ENCODE results near the gene MMEL1. TPM values are rescaled to one million over a fixed set of nuclear protein-coding genes. Genes with fewer than 3 reads are reported as not detected.

Gene MMEL1
- total and polyA plus RNA-seq, 8 donors: 0.39 to 8.7 (median 2.5) TPM

- TF ChIP-seq CTCF (IDR thresholded peaks at IDR 0.05): no peak
- peaks cover 0 to 9% (median 3%) of the 10 kb centered on the region in 3 donors for H3K4me1 ChIP-seq
- H3K9me3 ChIP-seq: no peaks in the 10 kb centered on the region
- ATAC-seq: no peak
- no peak for DNase-seq
- no peak for FAIRE-seq
- H3K4me3 ChIP-seq: no peak overlapping the region
- H3K36me3 ChIP-seq: no peaks in the 10 kb centered on the region
- 20 to 28% methylated on average over 28 to 39 of the region's 39 CpGs for WGBS, 2 donors
- intact Hi-C loops (cut with DNase I): no loop called here
- H3K27me3 ChIP-seq: no peaks in the 10 kb centered on the region
- H3K27ac ChIP-seq: no peak overlapping the region
These were observed 91.9 kb downstream of the MMEL1 start for GRCh38 chr1:2540816-2541492.

Other genes with a start within 250 kb of the MMEL1 start
- 1 to 10 TPM; 4.7 to 8.9 (median 5.2) TPM for gene MORN1, start 241.5 kb downstream of the MMEL1 start, total RNA-seq
- 1 to 10 TPM; 5.2 to 9.3 TPM for gene MORN1, start 241.5 kb downstream of the MMEL1 start, polyA plus RNA-seq
- 10 to 100 TPM; 58.2 to 84.2 (median 70.9) TPM for gene RER1, start 241.2 kb downstream of the MMEL1 start, total RNA-seq
- gene RER1, start 241.2 kb downstream of the MMEL1 start, polyA plus RNA-seq: 10 to 100 TPM; 54.8 to 67.6 TPM
- gene PEX10, start 220.5 kb downstream of the MMEL1 start, total RNA-seq: 10 to 100 TPM; 10.1 to 14.8 (median 10.7) TPM
- 10 to 100 TPM; 16.3 to 16.8 TPM for gene PEX10, start 220.5 kb downstream of the MMEL1 start, polyA plus RNA-seq
- 1 to 10 TPM in 5 of 6 donors, under 1 TPM in 1; 0.79 to 4.0 (median 3.0) TPM for gene PLCH2, start 156.7 kb downstream of the MMEL1 start, total RNA-seq
- 100 to 1,000 TPM in 1 of 2 donors, 10 to 100 TPM in 1; 86.4 to 163 TPM for gene PLCH2, start 156.7 kb downstream of the MMEL1 start, polyA plus RNA-seq
- 10 to 100 TPM in 2 of 6 donors, 1 to 10 TPM in 4; 9.7 to 17.1 (median 10.0) TPM for gene PANK4, start 106.4 kb downstream of the MMEL1 start, total RNA-seq
- gene PANK4, start 106.4 kb downstream of the MMEL1 start, polyA plus RNA-seq: 10 to 100 TPM; 20.7 to 26.4 TPM
- gene HES5, start 102.8 kb downstream of the MMEL1 start, total RNA-seq: under 1 TPM in 3 of 6 donors, not detected in 3; 0.12 to 0.25 (median 0.19) TPM
- under 1 TPM in 1 of 2 donors, not detected in 1; 0.07 TPM for gene HES5, start 102.8 kb downstream of the MMEL1 start, polyA plus RNA-seq
- 10 to 100 TPM; 10.3 to 37.2 (median 19.0) TPM for gene TNFRSF14, start 76.6 kb downstream of the MMEL1 start, total RNA-seq
- gene TNFRSF14, start 76.6 kb downstream of the MMEL1 start, polyA plus RNA-seq: 100 to 1,000 TPM; 120 to 124 TPM
- gene PRXL2B, start 46.2 kb downstream of the MMEL1 start, total RNA-seq: 10 to 100 TPM in 4 of 6 donors, 1 to 10 TPM in 2; 3.3 to 16.4 (median 10.8) TPM
- gene PRXL2B, start 46.2 kb downstream of the MMEL1 start, polyA plus RNA-seq: 10 to 100 TPM; 12.1 to 13.4 TPM
- under 1 TPM; 0.18 to 0.87 (median 0.43) TPM for gene TTC34, start 168.7 kb upstream of the MMEL1 start, total RNA-seq
- under 1 TPM; 0.38 to 0.99 TPM for gene TTC34, start 168.7 kb upstream of the MMEL1 start, polyA plus RNA-seq

Measured in pancreas (tissue), 10 donors.